ENCODE results near the gene SLC51B.
"Not testable (repeated sequence)": the region's sequence is repeated elsewhere in the genome, so short reads cannot be mapped to it uniquely, and the experiment has no call there.

The SLC51B gene

DNA sequence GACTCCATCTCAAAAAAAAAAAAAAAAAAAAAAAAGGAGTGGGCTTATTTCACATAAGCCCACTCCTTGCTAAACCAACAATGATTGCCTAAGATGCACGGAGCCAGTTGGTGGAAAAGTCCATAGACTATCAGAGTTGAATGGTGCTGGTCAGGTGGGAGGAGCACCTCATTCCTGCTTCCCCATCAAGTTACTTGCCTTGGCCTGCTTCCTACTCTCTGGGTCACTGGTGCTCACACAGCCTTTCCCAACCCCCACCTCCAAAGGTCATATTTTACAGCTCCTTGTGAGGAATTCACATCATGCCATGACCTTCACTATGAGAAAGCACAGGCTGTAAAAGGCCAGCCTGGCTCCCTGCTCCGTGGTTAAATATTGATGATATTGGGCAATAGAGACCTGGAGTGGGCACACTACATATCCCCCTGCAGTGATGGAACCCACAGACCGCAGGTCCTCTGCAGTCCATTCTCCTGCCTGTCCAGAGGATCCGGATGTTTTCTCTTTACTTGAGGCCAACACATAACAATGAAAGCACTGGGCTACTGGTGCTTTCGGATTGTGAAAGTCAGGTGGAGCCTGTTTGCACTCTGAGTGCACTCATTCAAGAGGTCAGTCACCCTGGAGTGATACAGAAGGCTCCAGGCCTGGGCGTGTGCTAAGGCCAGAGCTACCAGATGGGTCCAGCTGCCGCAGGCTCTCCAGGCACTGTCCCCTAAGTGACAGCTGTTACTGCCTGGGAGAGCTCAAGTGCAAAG, at the start of gene SLC51B:
TSS of gene SLC51B (plus strand) at position 664 of the 758 bp plus-strand sequence. CDS start 4,618 bp downstream, outside the sequence.
- no peak for DNase-seq

DNA sequence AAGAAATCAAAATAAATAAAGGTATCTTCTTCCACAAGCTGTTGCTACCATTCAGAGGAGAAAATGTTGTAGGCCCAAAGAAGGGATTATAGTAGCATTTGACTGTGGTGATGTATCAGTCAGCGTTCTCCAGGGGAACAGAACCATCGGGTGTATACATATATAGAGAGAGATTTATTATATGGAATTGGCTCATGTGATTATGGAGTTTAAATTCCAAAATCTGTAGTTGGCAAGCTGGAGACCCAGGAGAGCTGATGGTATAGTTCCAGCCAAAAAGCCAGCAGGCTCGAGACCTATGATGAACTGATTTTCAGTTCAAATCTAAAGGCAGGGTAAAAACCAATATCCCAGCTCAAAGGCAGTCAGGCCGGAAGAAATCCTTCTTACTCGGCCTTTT, 48.1 kb upstream of the SLC51B start:
- DNase-seq: no peak

DNA sequence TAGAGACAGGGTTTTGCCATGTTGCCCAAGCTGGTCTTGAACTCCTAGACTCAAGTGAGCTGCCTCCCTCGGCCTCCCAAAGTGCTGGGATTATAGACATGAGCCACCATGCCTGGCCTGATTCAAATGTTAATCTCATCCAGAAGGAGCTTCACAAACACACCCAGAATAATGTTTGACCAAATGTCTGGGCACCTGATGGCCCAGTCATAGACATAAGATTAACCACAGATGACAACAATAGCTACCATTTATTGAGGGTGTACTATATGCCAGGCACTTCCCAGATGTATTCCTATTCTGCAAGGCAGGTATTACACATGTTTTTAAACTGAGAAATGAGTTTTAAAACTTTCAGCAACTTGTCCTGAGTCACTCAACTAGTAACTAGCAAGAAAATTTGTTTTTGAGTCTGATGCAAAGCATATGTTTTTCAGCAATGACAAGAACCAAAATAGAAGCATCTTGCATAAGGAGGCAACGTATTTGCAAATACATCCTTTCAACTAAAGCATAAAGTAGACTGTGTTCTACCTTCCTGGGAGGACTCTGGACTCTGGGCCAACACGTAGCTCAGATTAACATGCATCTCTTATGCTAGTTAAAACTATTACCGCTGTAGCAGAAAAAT, 47.3 kb upstream of the SLC51B start:
- DNase-seq: no peak

DNA sequence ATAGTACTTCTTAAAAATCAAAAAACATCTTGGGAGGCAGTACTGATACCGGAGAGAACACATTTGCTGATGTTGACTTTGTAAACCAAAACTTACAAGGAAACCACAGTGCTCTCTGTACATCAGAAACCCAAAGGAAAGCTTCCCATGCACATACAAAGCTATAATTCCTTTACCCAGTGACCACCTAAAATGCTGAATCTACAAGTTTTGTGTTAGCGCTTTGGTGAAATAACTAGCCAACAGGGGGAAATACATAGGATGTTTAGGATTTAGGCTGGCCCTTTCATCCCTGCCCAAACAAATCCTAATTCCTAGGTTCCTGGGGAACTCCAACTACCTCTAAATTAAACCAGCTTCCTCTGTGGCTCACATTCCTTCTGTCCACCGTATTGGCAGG, 40.2 kb upstream of the SLC51B start:
- no peak for DNase-seq

DNA sequence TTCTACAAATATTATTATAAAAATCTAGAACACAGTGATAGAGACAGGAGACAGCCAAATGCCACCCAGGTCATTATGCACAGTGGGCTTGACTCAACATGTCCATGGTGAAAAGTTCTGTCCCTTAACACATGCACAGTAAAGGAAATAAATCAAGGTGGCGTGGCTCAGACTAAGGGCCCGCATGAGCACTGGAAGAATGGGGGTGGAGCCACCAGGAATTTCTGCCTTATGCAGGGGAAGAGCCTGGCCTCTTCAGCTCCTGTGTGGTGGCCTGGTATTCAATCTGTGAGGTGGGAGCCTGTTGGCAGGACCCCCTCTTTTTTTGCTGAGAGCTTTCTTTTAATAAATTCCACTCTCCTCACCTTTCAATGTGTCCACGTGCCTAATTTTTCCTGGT, 38.3 kb upstream of the SLC51B start:
- DNase-seq: no peak

DNA sequence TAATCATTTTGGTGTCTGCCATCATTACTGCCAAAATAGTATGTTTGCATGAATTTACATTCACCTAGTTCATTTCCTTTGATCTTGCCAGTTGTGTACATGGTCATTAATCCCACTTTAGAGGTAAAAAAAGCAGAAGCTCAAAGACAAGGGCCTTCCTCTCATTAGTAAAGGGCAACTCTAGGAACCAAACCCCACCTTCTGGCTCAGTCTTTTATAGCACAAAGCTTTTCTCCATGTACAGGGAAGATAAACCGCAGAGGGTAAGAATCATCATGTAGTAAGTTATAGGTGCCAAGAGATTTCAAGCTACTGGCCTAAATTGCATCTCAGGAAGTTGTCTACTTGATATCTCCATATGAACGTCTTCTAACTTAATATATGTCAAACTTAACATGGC, 36.2 kb upstream of the SLC51B start:
- no peak for DNase-seq

DNA sequence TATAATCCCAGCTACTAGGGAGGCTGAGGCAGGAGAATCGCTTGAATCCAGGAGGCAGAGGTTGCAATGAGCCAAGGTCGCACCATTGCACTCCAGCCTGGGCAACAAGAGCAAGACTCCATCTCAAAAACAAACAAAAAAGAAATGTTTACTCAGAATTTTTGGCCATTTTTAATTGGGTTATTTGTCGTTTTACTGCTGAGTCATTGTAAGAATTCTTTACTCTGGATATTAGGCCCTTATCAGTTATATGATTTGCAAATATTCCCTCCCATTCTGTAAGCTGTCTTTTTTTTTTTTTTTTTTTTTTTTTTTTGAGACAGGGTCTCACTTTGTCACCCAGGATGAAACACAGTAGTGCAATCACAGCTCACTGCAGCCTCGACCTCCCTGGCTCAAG, 34.0 kb upstream of the SLC51B start:
- not testable (repeated sequence) for DNase-seq

DNA sequence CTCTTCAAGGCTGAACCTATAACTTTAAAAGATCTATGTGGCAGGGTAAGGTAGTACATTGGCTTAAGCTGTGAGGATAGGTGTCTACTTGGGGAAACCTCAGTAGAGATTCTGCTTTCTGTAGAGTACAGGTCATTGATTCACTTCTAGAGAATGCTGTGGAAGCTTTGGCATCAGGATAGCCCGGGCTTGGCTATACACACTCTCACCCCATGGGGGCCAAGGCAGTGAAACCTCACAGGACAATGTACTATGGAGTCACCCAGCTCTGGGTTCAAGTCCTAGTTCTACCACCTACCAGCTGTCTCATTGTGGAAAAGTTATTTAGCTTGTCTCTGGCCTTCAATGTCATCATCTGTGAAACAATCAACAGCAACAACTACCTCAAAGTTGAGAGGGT, 24.8 kb upstream of the SLC51B start:
- no peak for DNase-seq

DNA sequence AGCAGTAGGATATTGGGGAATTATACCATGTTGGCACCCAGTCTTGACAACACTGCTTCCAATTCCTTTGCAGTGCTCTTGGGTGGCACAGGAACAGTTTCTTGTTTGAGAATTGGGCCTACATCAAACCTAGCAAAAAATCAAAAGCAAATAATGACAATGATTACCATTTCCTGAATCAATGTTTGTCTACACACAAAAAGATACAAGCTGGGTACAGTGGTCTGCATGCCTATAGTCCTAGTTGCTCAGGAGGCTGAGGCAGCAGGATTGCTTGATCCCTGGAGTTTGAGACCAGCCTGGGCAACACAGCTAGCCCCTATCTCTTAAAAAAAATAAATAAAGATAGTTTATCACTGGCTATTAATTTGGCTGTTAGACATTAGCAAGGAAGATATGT, 23.7 kb upstream of the SLC51B start:
- no peak for DNase-seq

DNA sequence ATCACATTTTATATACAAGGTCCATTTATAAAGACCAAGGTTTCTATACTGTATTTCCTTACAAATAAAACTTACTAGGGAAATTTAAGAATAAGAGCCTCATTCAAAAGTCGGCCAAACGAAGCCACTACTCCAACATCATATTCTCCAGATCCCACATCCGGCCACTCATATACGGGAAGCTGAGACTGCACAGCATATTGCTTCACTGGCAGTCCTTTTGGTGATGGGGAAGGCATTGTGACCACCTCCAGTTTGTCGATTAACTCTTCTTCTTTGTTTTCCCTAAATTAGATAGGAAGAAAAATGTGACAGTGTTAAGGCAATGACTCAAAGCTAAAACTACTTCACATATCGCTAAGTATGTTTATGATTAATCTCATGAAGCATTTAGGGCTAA, 18.4 kb upstream of the SLC51B start:
- no peak for DNase-seq

DNA sequence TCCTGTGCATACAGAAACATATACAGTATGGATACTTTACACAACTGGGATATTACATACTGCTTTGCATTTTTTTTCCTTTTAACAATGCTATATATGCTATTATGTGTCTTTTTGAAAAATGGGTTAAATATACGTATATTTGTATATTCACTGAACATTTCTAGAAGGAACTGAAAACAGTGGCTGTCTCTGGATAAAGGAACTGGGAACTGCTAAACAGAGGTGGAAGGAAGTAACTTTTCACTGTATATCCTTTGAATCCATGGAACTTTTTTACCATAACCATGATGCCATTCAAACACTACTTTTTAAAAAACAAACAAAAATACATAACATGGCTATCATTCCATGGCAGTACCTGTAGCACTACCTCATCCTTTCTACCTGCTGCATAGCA, 17.6 kb upstream of the SLC51B start:
- DNase-seq: no peak

DNA sequence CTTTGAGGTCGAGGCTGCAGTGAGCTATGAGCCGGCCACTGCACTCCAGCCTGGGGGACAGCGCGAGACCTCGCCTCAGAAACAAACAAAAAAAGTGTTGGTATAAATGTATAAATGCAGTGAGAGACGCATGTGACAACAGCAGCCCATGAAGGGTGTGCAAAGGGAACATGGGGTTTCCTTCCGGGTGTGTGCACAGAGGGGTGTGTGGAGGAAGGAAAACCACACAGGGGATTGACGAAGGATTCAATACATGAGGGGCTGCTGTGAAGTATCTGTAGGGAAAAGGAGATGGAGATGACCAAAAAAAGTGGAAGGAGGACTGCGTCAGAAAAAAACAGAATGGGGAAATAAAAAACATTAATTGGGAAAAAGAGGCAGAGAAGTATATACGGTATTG, 16.8 kb upstream of the SLC51B start:
- DNase-seq: no peak

DNA sequence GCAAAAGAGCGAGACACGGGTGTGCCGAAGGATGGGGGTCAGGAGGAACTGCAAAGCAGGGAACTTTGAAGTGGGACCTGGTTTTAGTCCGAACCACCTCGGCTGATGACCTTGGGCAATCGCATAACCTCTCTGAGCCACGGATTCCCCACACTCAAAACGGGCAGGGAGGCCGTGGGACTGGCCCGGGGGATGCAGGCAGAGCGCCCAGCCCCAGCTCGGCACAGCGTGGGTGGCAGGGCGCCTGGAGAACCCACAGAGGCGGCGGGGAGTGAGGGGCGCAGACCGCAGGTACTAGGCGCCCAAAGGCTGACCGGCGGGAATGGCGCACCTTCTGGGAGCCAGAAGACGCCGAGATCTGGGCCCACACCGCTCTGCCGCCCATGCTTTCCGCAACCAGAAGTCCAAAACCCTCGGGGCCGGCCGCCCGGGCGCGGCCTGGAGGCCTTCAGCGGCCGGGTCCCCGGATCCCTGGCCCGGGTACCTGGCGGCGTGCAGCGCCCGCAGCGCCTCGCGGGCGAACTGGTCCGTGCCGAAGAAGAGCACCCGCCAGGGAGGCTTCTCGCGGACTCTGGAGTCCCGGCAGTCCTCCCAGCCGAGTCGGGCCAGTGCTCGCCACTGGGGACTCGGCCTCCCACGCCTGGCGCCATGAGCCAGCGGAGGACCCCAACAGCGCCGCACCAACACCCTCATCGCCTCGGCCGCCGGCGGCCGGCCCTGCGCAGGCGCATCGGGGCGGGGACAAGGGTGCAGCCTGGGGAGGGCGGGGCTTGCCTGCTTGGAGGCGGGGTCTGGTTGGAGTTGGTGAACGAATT, 16.1 kb upstream of the SLC51B start, which contains the start of gene MTFMT:
TSS of gene MTFMT (minus strand) at position 719 of the 815 bp plus-strand sequence. CDS start at position 693, 26 bp downstream.
- DNase-seq: peak; percentile 99

DNA sequence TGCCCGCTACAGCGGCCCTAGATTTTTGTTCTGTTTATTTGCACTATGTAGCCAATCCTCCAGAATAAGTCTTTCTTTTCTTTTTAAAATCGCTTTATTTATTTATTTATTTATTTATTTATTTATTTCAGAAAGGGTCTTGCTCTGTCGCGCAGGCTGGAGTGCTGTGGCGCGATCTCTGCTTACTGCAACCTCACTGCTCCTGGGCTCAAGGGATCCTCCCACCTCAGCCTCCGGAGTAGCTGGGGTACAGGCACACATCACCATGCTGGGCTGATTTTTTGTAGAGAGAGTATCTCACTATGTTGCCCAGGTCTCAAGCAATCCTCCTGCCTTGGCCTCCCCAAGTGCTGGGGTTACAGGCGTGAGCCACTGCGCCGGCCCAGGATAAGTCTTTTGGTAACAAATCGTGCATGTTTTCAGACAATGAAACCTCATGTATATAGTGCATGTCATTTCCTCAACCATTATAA, 15.4 kb upstream of the SLC51B start:
- no peak for DNase-seq

DNA sequence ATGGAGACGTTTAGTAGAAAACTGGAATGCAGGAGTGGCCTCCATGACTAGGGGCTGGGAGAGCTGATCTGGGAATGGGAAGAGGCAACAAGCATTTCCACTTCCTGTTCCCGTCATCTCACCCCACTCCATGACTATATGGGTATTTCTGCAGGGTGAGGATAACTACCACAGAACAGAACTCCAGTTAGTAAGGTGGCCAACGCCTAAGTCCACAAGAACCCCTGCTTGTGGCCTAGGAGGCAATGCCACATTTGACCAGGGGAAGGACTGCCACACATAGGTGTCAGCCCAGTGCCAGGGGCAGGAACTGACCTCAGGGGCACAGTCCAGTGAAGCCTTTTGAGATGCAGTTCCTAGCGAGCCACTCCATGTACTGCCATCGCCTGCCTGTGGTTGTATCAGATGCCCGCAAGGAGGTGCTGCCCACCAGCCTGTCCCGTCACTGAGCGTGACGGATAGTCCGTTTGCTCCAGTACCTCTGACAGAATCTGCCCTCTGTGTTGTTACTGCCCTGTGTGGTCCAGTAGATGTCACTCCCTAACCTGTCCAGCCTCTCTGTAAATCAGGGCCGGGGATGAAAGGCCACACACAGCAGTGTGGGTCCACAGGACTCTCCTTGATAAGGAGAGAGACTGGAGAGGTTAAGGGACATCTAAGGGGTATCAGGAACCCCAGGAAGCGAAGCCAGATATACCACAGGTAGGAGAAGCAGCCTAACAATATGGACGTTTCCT, 12.2 kb upstream of the SLC51B start:
- peak; percentile 67 for DNase-seq

DNA sequence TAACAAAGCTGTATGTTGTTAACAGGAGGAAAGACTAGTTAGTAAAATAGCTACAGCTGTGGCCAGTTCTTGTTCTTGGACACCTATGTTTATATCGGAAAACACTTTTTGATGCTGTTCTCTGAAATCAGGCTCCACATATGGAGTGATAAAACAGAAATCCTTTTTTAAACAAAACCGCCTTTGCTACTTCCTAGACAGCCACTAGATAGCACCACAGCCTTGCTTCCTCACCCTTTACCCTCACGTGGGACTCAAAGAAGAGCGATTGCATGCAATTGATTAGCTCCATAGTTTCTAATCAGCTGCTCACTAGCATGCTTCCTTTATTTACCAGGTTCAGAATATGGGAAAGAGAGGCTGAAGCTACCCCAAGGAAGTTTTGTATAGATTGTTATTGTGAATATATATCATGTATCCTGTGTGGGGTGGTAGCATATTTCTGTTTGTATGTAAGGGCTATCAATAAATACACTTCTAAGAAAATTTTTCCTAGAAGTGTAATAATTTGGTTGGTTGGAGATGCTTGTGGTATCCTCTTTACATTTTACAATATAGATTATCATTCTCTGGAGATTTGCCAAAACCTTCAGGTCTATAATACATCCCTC, 11.4 kb upstream of the SLC51B start:
- DNase-seq: no peak

DNA sequence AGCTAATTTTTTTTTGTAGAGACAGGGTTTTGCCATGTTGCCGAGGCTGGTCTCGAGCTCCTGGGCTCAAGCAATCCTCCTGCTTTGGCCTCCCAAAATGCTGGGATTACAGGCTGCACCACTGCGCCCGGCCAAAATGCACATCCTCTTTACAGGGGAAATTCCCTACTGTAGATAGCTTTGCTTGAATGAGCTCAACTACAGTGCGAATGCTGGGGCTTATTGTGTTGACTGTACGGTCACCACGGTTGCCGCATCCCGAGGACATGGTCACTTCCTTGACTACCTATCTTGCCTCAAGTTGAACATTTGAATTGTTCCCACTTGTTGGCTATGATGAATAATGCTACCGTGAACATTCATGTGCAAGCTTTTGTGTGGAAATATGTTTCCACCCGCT, 10.5 kb upstream of the SLC51B start:
- DNase-seq: no peak

DNA sequence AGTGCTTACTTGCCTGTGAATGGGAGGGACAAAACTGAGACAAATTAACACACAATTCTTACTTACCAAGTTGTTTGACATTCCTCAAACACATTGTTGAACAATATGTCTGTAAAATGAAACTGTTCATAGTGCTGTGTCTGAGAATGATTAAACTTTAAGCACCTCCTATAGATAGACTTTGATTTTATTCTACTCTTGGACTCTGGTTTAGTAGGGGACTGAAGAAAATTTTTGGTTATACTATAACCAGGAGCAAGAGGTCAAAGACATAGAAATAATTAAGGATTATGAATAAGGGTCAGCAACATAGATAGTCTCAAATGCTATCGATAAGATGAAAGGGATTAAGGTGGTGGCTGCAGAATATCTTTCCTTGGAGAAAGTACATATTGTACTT, 7.9 kb upstream of the SLC51B start:
- DNase-seq: no peak

DNA sequence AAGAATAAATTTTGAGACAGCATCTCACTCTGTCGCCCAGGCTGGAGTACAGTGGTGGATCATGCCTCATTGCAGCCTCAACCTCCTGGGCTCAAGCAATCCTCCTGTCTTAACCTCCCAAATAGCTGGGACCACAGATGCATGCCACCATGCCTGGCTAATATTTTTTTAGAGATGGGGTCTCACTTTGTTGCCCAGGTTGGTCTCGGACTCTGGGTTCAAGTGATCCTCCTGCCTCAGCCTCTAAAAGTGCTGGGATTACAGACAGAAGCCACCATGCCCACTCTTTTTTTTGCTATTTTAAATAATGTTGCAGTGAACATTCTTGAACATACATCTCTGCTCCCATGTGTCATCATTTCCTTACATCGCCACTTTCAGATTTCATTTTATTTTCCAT, 6.8 kb upstream of the SLC51B start:
- no peak for DNase-seq

DNA sequence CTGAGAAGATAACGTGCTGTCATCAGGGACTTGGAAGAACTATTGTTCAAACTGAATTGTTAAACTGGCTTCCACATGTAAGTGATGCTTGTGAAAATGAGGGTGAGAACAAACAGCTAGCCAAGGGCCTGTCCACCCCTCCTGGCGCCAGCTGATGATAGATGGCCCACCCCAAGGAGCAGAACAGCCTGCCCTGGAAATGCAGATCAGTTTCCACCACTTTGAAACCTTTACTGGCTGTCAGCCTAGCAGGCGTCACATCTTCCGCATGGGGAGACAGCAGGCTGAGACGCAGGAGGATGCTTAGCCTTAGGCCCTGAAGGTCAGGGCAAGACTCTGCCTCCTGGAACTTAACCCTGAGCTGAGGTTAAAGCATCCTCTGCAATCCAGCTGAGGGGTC, 6.4 kb upstream of the SLC51B start:
- no peak for DNase-seq

DNA sequence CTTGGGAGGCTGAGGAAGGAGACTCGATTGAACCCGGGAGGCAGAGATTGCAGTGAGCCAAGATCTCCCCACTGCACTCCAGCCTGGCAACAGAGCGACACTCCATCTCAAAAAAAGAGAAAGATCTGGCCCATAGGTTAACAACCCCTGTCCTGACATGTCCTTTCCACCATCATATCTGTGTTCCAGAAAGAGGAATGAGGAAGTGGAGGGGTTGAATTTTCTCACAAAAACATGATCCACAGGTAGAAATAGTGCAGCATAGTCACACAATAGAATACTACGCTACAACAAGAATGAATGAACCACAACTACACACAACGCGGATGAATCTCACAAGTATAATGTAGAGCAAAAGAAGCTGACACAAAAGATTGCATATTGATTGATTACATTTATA, 4.7 kb upstream of the SLC51B start:
- DNase-seq: no peak

DNA sequence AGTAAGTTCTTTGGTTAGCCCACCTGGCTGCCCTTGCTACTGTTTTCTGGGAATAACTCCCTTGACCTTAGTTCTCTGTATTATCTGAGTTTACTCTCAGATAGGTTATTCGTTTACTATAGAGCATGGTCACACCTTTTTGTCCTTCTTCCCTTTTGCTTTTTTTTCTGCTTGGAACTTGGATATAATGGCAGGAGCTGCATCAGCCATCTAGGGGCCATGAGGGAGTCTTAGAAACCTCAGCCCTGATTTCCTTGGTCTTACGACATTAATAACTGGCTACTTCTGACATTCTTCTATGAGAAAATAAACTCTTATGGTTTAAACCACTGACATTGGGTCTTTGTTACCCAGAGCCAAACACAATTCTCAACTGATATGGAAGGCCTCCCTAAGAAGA, 3.4 kb upstream of the SLC51B start:
- no peak for DNase-seq
